ENCODE results near the gene CASP5.

DNA sequence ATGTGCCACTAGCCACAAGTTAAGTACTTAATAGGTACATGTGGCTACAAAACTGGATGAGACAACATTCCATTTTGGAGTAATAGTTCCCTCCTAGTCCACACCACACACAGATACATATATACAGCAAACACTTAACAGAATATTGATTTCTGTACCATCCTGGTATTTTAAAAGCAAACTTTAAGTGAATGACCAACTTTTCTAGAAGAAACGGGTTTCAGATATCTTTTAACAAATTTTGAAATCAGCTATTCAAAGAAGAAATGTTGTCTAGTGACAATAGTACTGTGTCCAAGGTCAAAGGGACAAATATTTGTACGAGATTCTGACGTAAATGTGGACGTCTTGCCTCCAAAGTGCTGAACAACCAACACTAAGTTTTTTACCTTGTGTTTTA is 34.5 kb upstream of the CASP5 start:
- TF ChIP-seq CTCF (IDR thresholded peaks at IDR 0.05; ENCODE audit: low read depth, low read length, poor library complexity, severe bottlenecking) = no peak
- TF ChIP-seq EZH2phosphoT487 (IDR thresholded peaks at IDR 0.05; ENCODE audit: borderline replicate concordance, low read length) = no peak
